SK-N-SH (cell line): ENCODE data around the gene ITCH. TPM values are rescaled to one million over a fixed set of nuclear protein-coding genes. Genes with fewer than 3 reads are reported as not detected.

Experiments
- CTCF ChIA-PET: fragments of 300-600, 350-600 bp; formaldehyde crosslinking; extraction: SDS; loops from one replicate; lab custom pipeline; 2021; lab: Yijun Ruan, JAX
- POLR2A ChIA-PET: fragments of 350-600 bp; sonication (Branson Sonifier 250); formaldehyde crosslinking; extraction: SDS; loops from one replicate; lab custom pipeline; 2020; ENCODE audit warnings: antibody characterized with exemption, inconsistent platforms; lab: Yijun Ruan, JAX
- DNase-seq: peaks from one replicate; pipeline ENCODE4 v3.0.0; 2012
- H2AFZ ChIP-seq: fragments of 200-600 bp; sonication (generic); 2 replicates; pipeline ENCODE4 v1.8.1; 2016; ENCODE audit warnings: antibody characterized with exemption, mild to moderate bottlenecking, low read depth
- H3F3A ChIP-seq: fragments of 200-600 bp; sonication (generic); replicated peaks from 2 replicates; pipeline ENCODE3; 2016; ENCODE audit warnings: antibody characterized with exemption, mild to moderate bottlenecking; ENCODE audit not compliant: insufficient read depth
- H3K27ac ChIP-seq, 2 experiments: fragments of 200-500 bp in 1 of 2; fragments of 200-600 bp in 1 of 2; sonication (Bioruptor generic) in 1 of 2; sonication (generic), shearing (Covaris generic) in 1 of 2; 2 replicates each; pipeline versions ENCODE4 v1.5.1 to v1.6.1; 2014 to 2016; ENCODE audit warnings: low read depth in 2 of 2, inconsistent platforms in 1 of 2, low read length in 1 of 2, mild to moderate bottlenecking in 1 of 2, mixed read lengths in 1 of 2
- H3K27me3 ChIP-seq: fragments of 200-600 bp; sonication (generic), shearing (Covaris generic); 2 replicates; pipeline ENCODE4 v1.6.1; 2016; ENCODE audit warnings: mixed run types; ENCODE audit not compliant: insufficient read depth
- H3K36me3 ChIP-seq, 2 experiments: fragments of 200-500 bp in 1 of 2; fragments of 200-600 bp in 1 of 2; sonication (Bioruptor generic) in 1 of 2; sonication (generic) in 1 of 2; replicated peaks in 1 of 2; 2 replicates each; pipeline versions ENCODE3 to v1.5.1; 2014 to 2016; ENCODE audit warnings: low read length in 1 of 2, mild to moderate bottlenecking in 1 of 2; ENCODE audit not compliant: insufficient read depth in 2 of 2, control insufficient read depth in 1 of 2
- H3K4me1 ChIP-seq, 2 experiments: fragments of 200-500 bp in 1 of 2; fragments of 200-600 bp in 1 of 2; sonication (Bioruptor generic) in 1 of 2; sonication (generic), shearing (Covaris generic) in 1 of 2; 2 replicates each; pipeline versions ENCODE4 v1.5.1 to v1.6.1; 2014 to 2016; ENCODE audit warnings: low read depth in 1 of 2, low read length in 1 of 2, mixed run types in 1 of 2; ENCODE audit not compliant: insufficient read depth in 2 of 2, control insufficient read depth in 1 of 2
- H3K4me2 ChIP-seq: fragments of 200-600 bp; sonication (generic), shearing (Covaris generic); 2 replicates; pipeline ENCODE4 v1.6.1; 2017; ENCODE audit warnings: mixed run types
- H3K4me3 ChIP-seq, 2 experiments: fragments of 200-500 bp in 1 of 2; fragments of 200-600 bp in 1 of 2; sonication (Bioruptor generic) in 1 of 2; sonication (generic), shearing (Covaris generic) in 1 of 2; 2 replicates each; pipeline versions ENCODE4 v1.5.1 to v1.8.1; 2014 to 2016; ENCODE audit warnings: low read depth in 2 of 2, inconsistent platforms in 1 of 2, low read length in 1 of 2, mild to moderate bottlenecking in 1 of 2, mixed read lengths in 1 of 2, moderate library complexity in 1 of 2
- H3K79me2 ChIP-seq: fragments of 200-600 bp; sonication (generic); 2 replicates; pipeline ENCODE4 v1.8.1; 2017; ENCODE audit warnings: mild to moderate bottlenecking; ENCODE audit not compliant: insufficient read depth
- H3K9ac ChIP-seq: fragments of 200-600 bp; sonication (generic); 2 replicates; pipeline ENCODE4 v1.6.1; 2017; ENCODE audit warnings: mixed run types
- H3K9me2 ChIP-seq: fragments of 200-600 bp; sonication (generic); 2 replicates; pipeline ENCODE4 v1.6.1; 2017; ENCODE audit warnings: mixed run types
- H3K9me3 ChIP-seq: fragments of 200-600 bp; sonication (generic); 2 replicates; pipeline ENCODE4 v1.6.1; 2017; ENCODE audit warnings: mixed run types, mild to moderate bottlenecking, moderate library complexity
- H4K20me1 ChIP-seq: fragments of 200-600 bp; sonication (generic); 2 replicates; pipeline ENCODE4 v1.6.1; 2017; ENCODE audit warnings: mild to moderate bottlenecking, mixed run types; ENCODE audit not compliant: insufficient read depth
- FOSL2 ChIP-seq: IDR thresholded peaks from 2 replicates; pipeline ENCODE4 v1.4.0; 2012; ENCODE audit warnings: low read depth, mild to moderate bottlenecking, moderate library complexity, borderline replicate concordance
- FOXJ3 ChIP-seq: sonication (generic); formaldehyde crosslinking; IDR thresholded peaks from 2 replicates; pipeline ENCODE4 v1.5.1; 2020; ENCODE audit warnings: mild to moderate bottlenecking, missing genetic modification reagents
- FOXM1 ChIP-seq: IDR thresholded peaks from 2 replicates; pipeline ENCODE4 v1.4.0; 2012; ENCODE audit warnings: low read depth, mild to moderate bottlenecking
- IRF3 ChIP-seq: fragments of 150-350 bp; IDR thresholded peaks from 2 replicates; pipeline ENCODE4 v1.6.1; 2016; ENCODE audit warnings: mild to moderate bottlenecking, low read depth, low read length
- MAX ChIP-seq: IDR thresholded peaks from 2 replicates; pipeline ENCODE4 v1.4.0; 2012; ENCODE audit warnings: low read depth
- MEF2A ChIP-seq: IDR thresholded peaks from 2 replicates; pipeline ENCODE4 v1.4.0; 2012; ENCODE audit warnings: low read depth, borderline replicate concordance
- MXI1 ChIP-seq: IDR thresholded peaks from 2 replicates; pipeline ENCODE4 v1.6.1; 2012; ENCODE audit warnings: mild to moderate bottlenecking, low read depth, low read length, improper control_type of control experiment
- NFIC ChIP-seq: IDR thresholded peaks from 2 replicates; pipeline ENCODE4 v1.4.0; 2012; ENCODE audit warnings: borderline replicate concordance
- NRF1 ChIP-seq: IDR thresholded peaks from 2 replicates; pipeline ENCODE4 v1.6.1; 2012; ENCODE audit warnings: low read depth, mild to moderate bottlenecking, low read length
- POLR2AphosphoS5 ChIP-seq: IDR thresholded peaks from 2 replicates; pipeline ENCODE4 v1.6.1; 2012; ENCODE audit warnings: low read depth, low read length
- RAD21 ChIP-seq: IDR thresholded peaks from 2 replicates; pipeline ENCODE4 v1.6.1; 2012; ENCODE audit warnings: mild to moderate bottlenecking, low read length
- RCOR1 ChIP-seq: fragments of 150-350 bp; IDR thresholded peaks from 2 replicates; pipeline ENCODE4 v1.6.1; 2017; ENCODE audit warnings: antibody characterized with exemption, low read length
- TEAD4 ChIP-seq: IDR thresholded peaks from 2 replicates; pipeline ENCODE4 v1.4.0; 2012; ENCODE audit warnings: mild to moderate bottlenecking, borderline replicate concordance; ENCODE audit not compliant: insufficient read depth
- USF2 ChIP-seq: fragments of 150-350 bp; IDR thresholded peaks from 2 replicates; pipeline ENCODE4 v1.6.1; 2017; ENCODE audit warnings: antibody characterized with exemption, low read length, low read depth, borderline replicate concordance
- YY1 ChIP-seq: IDR thresholded peaks from 2 replicates; pipeline ENCODE4 v1.4.0; 2012; ENCODE audit warnings: low read depth, mild to moderate bottlenecking
- ZBTB33 ChIP-seq: IDR thresholded peaks from 2 replicates; pipeline ENCODE4 v1.4.0; 2012; ENCODE audit warnings: low read depth, borderline replicate concordance
- WGBS: methylation state at CpG from one replicate; pipeline ENCODE4 v1.1.6; 2017; ENCODE audit warnings: low lambda C conversion rate; 5-methylcytosine and 5-hydroxymethylcytosine counted together
- polyA plus RNA-seq, 3 experiments: library from polyadenylated mRNA; depleted of rRNA; stranded (reverse); fragments of >200 nt; gene quantifications; 2 replicates each; pipeline ENCODE4 v1.2.3, GENCODE V29; 2012
- TF ChIP-seq, protein P1 (sequence below): fragments of 200-600 bp; sonication (generic); IDR thresholded peaks from 2 replicates; pipeline ENCODE4 v1.6.1; 2017; ENCODE audit warnings: antibody characterized with exemption, mild to moderate bottlenecking, moderate library complexity

Gene ITCH
- polyA plus RNA-seq, 1 of the 3 experiments (the other 2 are of a cell fraction): 3.8 TPM

GRCh38 chr20:34544109-34544796 is 181.2 kb downstream of the ITCH start:
- ChIA-PET CTCF (interaction anchor here (0.6 to 1.9 kb wide), 6 partner anchors 9 to 232 kb away, joined by 3 to 9 read pairs (median 4); no protein-coding TSS in a partner anchor), POLR2A (interaction anchor here (1.2 to 1.5 kb wide), 2 partner anchors 14 to 232 kb away, joined by 3 read pairs; partner anchors contain the start of gene MAP1LC3A)
- TF ChIP-seq POLR2AphosphoS5: no peak
- TF ChIP-seq FOXM1: no peak
- TF ChIP-seq RAD21: no peak
- TF ChIP-seq FOSL2: no peak
- TF ChIP-seq TEAD4: no peak
- TF ChIP-seq YY1: no peak
- no peak for TF ChIP-seq FOXJ3 (CRISPR knock-in tag)
- TF ChIP-seq MXI1: no peak
- TF ChIP-seq MEF2A: no peak
- TF ChIP-seq, protein P1, sequence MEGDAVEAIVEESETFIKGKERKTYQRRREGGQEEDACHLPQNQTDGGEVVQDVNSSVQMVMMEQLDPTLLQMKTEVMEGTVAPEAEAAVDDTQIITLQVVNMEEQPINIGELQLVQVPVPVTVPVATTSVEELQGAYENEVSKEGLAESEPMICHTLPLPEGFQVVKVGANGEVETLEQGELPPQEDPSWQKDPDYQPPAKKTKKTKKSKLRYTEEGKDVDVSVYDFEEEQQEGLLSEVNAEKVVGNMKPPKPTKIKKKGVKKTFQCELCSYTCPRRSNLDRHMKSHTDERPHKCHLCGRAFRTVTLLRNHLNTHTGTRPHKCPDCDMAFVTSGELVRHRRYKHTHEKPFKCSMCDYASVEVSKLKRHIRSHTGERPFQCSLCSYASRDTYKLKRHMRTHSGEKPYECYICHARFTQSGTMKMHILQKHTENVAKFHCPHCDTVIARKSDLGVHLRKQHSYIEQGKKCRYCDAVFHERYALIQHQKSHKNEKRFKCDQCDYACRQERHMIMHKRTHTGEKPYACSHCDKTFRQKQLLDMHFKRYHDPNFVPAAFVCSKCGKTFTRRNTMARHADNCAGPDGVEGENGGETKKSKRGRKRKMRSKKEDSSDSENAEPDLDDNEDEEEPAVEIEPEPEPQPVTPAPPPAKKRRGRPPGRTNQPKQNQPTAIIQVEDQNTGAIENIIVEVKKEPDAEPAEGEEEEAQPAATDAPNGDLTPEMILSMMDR: no peak
- Histone ChIP-seq H3K9me3 (no peaks in the 10 kb centered on the region), H3K9me2 (no peaks in the 10 kb centered on the region), H3K27me3 (no peaks in the 10 kb centered on the region), H2AFZ (no peak overlapping the region), H3K27ac (no peak overlapping the region), H3K4me2 (no peak overlapping the region), H4K20me1 (no peaks in the 10 kb centered on the region), H3K4me1 (no peaks in the 10 kb centered on the region), H3F3A (no peaks in the 10 kb centered on the region), H3K36me3 (peaks cover 13 to 28% of the 10 kb centered on the region in 2 experiments), H3K4me3 (no peak overlapping the region), H3K79me2 (no peaks in the 10 kb centered on the region), H3K9ac (no peak overlapping the region)
- WGBS: 91% methylated on average over 17 of the region's 19 CpGs
- DNase-seq: no peak

DNA sequence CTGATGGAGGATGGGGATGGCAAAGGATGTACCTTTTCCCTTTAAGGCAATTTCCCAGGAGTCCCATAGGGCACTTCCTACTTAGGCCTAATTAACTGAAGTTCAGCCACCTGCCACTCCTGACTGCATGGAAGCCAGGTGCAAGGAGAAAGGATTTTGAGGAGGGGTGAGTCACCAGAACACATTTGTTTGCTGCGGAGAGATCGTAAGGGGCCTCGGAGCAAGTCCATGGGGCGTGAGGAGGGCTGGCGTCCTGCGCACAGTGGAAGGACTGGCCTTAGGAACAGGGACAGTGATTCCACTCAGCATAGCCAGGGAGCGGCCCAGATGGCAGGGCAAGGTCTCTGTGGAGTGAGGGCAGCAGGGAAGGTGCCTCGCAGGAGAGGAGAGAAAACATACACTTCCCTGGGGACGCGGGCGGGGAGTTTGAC is 183.7 kb downstream of the ITCH start:
- Histone ChIP-seq H3K36me3 (peaks cover 0 to 6% of the 10 kb centered on the region in 2 experiments), H3K27me3 (no peaks in the 10 kb centered on the region), H3K9me3 (no peaks in the 10 kb centered on the region), H3K27ac (no peak overlapping the region), H3K4me3 (no peak overlapping the region), H3K9ac (no peak overlapping the region), H2AFZ (no peak overlapping the region), H3F3A (no peaks in the 10 kb centered on the region), H3K4me2 (no peak overlapping the region), H3K9me2 (no peaks in the 10 kb centered on the region), H4K20me1 (no peaks in the 10 kb centered on the region), H3K4me1 (no peaks in the 10 kb centered on the region), H3K79me2 (no peaks in the 10 kb centered on the region)
- no peak for TF ChIP-seq NFIC
- no peak for TF ChIP-seq ZBTB33
- no peak for TF ChIP-seq NRF1
- TF ChIP-seq RAD21: no peak
- no peak for TF ChIP-seq IRF3
- TF ChIP-seq USF2: no peak
- no peak for TF ChIP-seq MAX
- TF ChIP-seq RCOR1: no peak
- WGBS: 96% methylated on average over 11 of the region's 11 CpGs
- DNase-seq: no peak
- CTCF ChIA-PET: interaction anchor here (0.8 to 2.1 kb wide), 4 partner anchors 8 to 234 kb away, joined by 3 to 8 read pairs (median 4); no protein-coding TSS in a partner anchor
- POLR2A ChIA-PET: no interaction called here
